GM04504 (cell line): ENCODE data around the gene ABCG4.

Source experiments
- DNase-seq: peaks from one replicate; pipeline ENCODE4 v3.0.0-alpha.2; 2012; ENCODE audit warnings: low read depth

Gene ABCG4

DNA sequence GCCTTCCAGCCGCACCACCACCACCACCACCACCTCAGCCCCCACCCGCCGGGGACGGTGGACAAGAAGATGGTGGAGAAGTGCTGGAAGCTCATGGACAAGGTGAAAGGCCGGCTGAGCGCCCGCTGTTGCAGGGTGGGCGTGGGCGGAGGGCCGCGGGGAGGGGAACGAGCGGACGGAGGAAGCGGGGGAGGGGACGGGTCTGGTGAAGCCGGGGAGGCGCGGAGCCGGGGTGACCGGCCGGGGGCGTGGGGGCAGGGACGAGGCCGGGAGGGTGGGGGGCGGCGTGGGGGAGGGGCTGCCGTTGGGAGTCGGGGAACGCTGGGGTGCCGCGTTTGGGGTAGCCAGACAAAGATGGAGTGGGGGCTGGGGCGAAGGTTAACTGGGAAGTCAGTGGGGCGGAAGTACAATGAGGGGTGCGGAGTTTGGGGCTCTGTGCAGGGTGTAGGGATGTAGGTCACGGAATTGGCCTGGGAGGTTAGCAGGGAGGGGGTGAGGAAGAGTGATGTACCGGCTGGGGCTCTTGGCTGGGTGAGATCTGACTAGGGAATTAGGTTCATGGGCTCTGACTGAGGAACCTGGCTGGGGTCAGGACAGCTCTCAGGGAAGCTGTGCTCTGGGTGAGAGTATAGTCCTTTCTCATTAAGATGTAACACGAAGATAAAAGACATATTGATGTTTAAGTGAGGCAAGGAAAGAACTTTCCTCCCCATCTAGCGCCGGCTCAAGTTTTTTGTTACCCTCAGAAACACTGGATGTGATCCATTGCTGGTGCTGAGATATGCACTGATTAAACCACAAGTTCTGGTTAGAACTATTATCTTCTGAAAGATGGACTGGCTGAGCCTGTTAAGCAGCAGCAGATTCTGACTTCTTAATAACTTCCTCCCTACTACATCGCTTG is 57.9 kb downstream of the ABCG4 start:
- DNase-seq: no peak

DNA sequence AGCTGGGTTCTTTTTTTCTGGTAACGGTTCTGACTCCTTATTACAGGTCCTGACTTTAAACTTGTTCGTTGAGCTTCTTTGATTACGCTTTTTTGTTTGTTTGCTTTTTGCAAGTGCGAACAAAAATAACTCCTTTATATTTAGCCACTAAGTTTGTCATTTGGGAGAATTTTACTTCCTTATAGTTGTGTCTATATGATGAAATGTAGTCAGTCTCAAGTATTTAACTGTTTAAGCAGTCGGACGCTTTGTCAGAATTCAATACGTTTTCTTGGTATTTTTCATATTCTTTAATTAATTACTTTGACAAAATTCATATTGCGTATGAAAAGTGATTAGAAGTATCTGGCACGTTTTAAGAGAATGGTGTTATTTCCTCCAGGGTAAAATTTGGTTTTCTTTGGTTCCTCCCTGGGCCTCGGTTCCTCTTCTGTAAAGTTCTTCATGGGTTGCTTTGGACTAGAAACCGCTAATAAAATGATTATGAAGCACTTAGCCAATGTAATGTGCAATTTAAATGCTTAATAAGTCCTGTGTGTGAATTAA is 58.6 kb downstream of the ABCG4 start:
- no peak for DNase-seq

DNA sequence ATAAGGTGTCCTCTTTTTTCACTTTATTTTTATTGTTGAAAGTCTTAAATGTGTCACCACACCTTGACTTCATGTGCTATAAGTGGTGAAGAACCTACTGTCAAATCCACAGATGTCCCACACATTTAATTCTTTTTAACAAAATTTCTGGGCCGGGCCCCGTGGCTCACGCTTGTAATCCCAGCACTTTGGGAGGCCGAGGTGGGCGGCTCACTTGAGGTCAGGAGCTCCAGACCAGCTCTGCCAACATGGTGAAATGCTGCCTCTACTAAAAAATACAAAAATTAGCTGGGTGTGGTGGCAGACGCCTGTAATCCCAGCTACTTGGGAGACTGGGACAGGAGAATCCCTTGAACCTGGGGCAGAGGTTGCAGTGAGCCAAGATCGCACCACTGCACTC is 60.3 kb downstream of the ABCG4 start:
- DNase-seq: no peak

DNA sequence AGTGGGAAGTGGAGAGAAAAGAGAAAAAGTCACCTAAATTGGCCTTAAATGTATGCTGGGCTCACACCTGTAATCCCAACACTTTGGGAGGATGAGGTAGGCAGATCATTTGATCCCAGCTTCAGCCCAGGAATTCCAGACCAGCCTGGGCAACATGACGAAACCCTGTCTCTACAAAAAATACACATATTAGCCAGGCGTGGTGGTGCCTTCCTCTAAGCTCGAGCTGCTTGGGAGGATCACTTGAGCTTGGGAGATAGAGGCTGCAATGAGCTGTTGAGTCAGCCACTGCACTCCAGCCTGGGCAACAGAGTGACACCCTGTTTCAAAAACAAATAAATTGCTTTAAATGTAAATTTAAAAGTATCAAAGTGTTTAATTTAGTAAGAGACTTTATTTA is 61.2 kb downstream of the ABCG4 start:
- DNase-seq: no peak
